Progenitor cell of endocrine pancreas (in vitro differentiated cells): ENCODE results near the gene PFKP. TPM values are rescaled to one million over a fixed set of nuclear protein-coding genes. Genes with fewer than 3 reads are reported as not detected.
"Not testable (repeated sequence)": the region's sequence is repeated elsewhere in the genome, so short reads cannot be mapped to it uniquely, and the experiment has no call there.

ENCODE experiments used
- DNase-seq: peaks from one replicate; pipeline ENCODE4 v3.0.0; 2021; ENCODE audit warnings: low spot score; ENCODE audit not compliant: unreplicated experiment
- H3K27ac Mint-ChIP-seq: 2 replicates; pipeline ENCODE4 v1.8.0; 2021; ENCODE audit warnings: mild to moderate bottlenecking, moderate library complexity, mixed read lengths
- H3K27me3 Mint-ChIP-seq: 2 replicates; pipeline ENCODE4 v1.8.0; 2021; ENCODE audit warnings: mixed read lengths
- H3K36me3 Mint-ChIP-seq: 2 replicates; pipeline ENCODE4 v1.8.0; 2022; ENCODE audit warnings: mixed read lengths; ENCODE audit not compliant: insufficient read depth
- H3K4me1 Mint-ChIP-seq: 2 replicates; pipeline ENCODE4 v1.8.0; 2021; ENCODE audit warnings: low read depth, mixed read lengths
- H3K4me3 Mint-ChIP-seq: 2 replicates; pipeline ENCODE4 v1.8.0; 2021; ENCODE audit warnings: low read depth, mild to moderate bottlenecking, moderate library complexity, mixed read lengths
- H3K9me3 Mint-ChIP-seq: 2 replicates; pipeline ENCODE4 v1.8.0; 2021; ENCODE audit warnings: low read depth, mixed read lengths
- CTCF ChIP-seq: fragments of 200-600 bp; sonication (generic); IDR thresholded peaks from one replicate; pipeline ENCODE4 v1.5.0; 2021; ENCODE audit warnings: antibody characterized with exemption, mild to moderate bottlenecking; ENCODE audit not compliant: unreplicated experiment
- total RNA-seq: library from RNA; stranded (reverse); gene quantifications from 2 replicates; pipeline ENCODE4 v1.2.1, GENCODE V29; 2021

PFKP gene
- total RNA-seq, 1 donor from 2014 or later = 4.8 TPM

- H3K27ac Mint-ChIP-seq = no peak overlapping the region
- DNase-seq = no peak
- no peak for TF ChIP-seq CTCF
- peaks cover 31% of the 10 kb centered on the region for H3K36me3 Mint-ChIP-seq
- H3K4me3 Mint-ChIP-seq = no peak overlapping the region
- H3K27me3 Mint-ChIP-seq = no peaks in the 10 kb centered on the region
- H3K4me1 Mint-ChIP-seq = peaks cover 5% of the 10 kb centered on the region
- H3K9me3 Mint-ChIP-seq = no peaks in the 10 kb centered on the region
Measured at GRCh38 chr10:3167611-3168330, 100.4 kb downstream of the PFKP start.

- H3K27ac Mint-ChIP-seq = no peak overlapping the region
- peaks cover 25% of the 10 kb centered on the region for H3K36me3 Mint-ChIP-seq
- peaks cover 5% of the 10 kb centered on the region for H3K4me1 Mint-ChIP-seq
- no peaks in the 10 kb centered on the region for H3K27me3 Mint-ChIP-seq
- TF ChIP-seq CTCF = no peak
- DNase-seq = no peak
- H3K9me3 Mint-ChIP-seq = no peaks in the 10 kb centered on the region
- H3K4me3 Mint-ChIP-seq = no peak overlapping the region
Measured at GRCh38 chr10:3169271-3169670, 101.9 kb downstream of the PFKP start.

- Mint-ChIP-seq H3K9me3 (no peaks in the 10 kb centered on the region), H3K27me3 (no peaks in the 10 kb centered on the region), H3K4me1 (peaks cover 5% of the 10 kb centered on the region), H3K27ac (no peak overlapping the region), H3K4me3 (no peak overlapping the region), H3K36me3 (peaks cover 25% of the 10 kb centered on the region)
- DNase-seq = no peak
- TF ChIP-seq CTCF = no peak
Measured at GRCh38 chr10:3169673-3170072, 102.3 kb downstream of the PFKP start.

GRCh38 chr10:3171488-3171887 lies 104.1 kb downstream of the PFKP start:
- not testable (repeated sequence) for H3K27me3 Mint-ChIP-seq, H3K4me1 Mint-ChIP-seq, H3K27ac Mint-ChIP-seq, H3K9me3 Mint-ChIP-seq, H3K36me3 Mint-ChIP-seq, DNase-seq
- H3K4me3 Mint-ChIP-seq = peak overlapping the region; percentile 88

GRCh38 chr10:3172081-3172445 lies 104.7 kb downstream of the PFKP start:
- Mint-ChIP-seq H3K9me3 (no peaks in the 10 kb centered on the region), H3K4me1 (peaks cover 3% of the 10 kb centered on the region), H3K27ac (peak overlapping the region; percentile 96), H3K36me3 (peaks cover 6% of the 10 kb centered on the region), H3K4me3 (peak overlapping the region; percentile 88), H3K27me3 (no peaks in the 10 kb centered on the region)
- no peak for DNase-seq
- no peak for TF ChIP-seq CTCF
